Lung (tissue), 12 donors: ENCODE measurements around the gene ERICH2. TPM values are rescaled to one million over a fixed set of nuclear protein-coding genes. Genes with fewer than 3 reads are reported as not detected.

Experiments used
- ATAC-seq: fragments of 200-7000 bp; cut with Tn5 transposase; one replicate; pipeline ENCODE4 v1.9.1; 2020; ENCODE audit warnings: moderate number of reproducible peaks; ENCODE audit not compliant: insufficient read depth, low FRiP score
- DNase-seq, 3 donors: peaks; one replicate each; pipeline ENCODE4 v3.0.0-alpha.2; 2013 to 2017
- H3K27ac ChIP-seq, 2 donors: one replicate each; pipeline ENCODE4 v1.5.1; 2013; ENCODE audit warnings: mild to moderate bottlenecking in 2 of 2, moderate library complexity in 2 of 2, control low read depth in 1 of 2, inconsistent platforms in 1 of 2, low read depth in 1 of 2, low read length in 1 of 2
- H3K27me3 ChIP-seq, 3 donors: one replicate each; pipeline ENCODE4 v1.5.1; 2013; ENCODE audit warnings: low read length in 2 of 3; ENCODE audit not compliant: control insufficient read depth in 3 of 3, insufficient read depth in 3 of 3
- H3K36me3 ChIP-seq, 4 donors: one replicate each; pipeline ENCODE4 v1.5.1; 2013; ENCODE audit warnings: low read length in 4 of 4, mild to moderate bottlenecking in 1 of 4, moderate library complexity in 1 of 4; ENCODE audit not compliant: control insufficient read depth in 4 of 4, insufficient read depth in 4 of 4
- H3K4me1 ChIP-seq, 5 donors: one replicate each; pipeline ENCODE4 v1.5.1; 2013; ENCODE audit warnings: low read length in 5 of 5, mild to moderate bottlenecking in 2 of 5, moderate library complexity in 1 of 5; ENCODE audit not compliant: control insufficient read depth in 5 of 5, insufficient read depth in 5 of 5
- H3K4me3 ChIP-seq: one replicate; pipeline ENCODE4 v1.5.1; 2013; ENCODE audit warnings: mild to moderate bottlenecking, control low read depth, moderate library complexity
- H3K9ac ChIP-seq, 2 donors: one replicate each; pipeline ENCODE4 v1.5.1; 2013; ENCODE audit warnings: low read length in 2 of 2, control low read depth in 1 of 2; ENCODE audit not compliant: insufficient read depth in 1 of 2
- H3K9me3 ChIP-seq, 4 donors: one replicate each; pipeline ENCODE4 v1.5.1; 2013; ENCODE audit warnings: low read length in 3 of 4, mild to moderate bottlenecking in 1 of 4, moderate library complexity in 1 of 4; ENCODE audit not compliant: control insufficient read depth in 4 of 4, insufficient read depth in 3 of 4
- WGBS, 2 donors: extraction: QIAGEN DNeasy Blood & Tissue Kit; methylation state at CpG; one replicate each; pipeline ENCODE4 v1.1.7; 2013; 5-methylcytosine and 5-hydroxymethylcytosine counted together
- polyA plus RNA-seq, 2 donors: library from polyadenylated mRNA; stranded (reverse); fragments of 200-250 nt; gene quantifications; one replicate each; pipeline ENCODE4 v1.2.1, GENCODE V29; 2013
- total RNA-seq, 2 donors: library from RNA; depleted of rRNA in 1 of 2; stranded (reverse); fragments of >200 nt in 1 of 2; gene quantifications; one replicate each; pipeline ENCODE4 v1.2.1, GENCODE V29; 2014 to 2021
- TF ChIP-seq, protein P1 (sequence below): IDR thresholded peaks from 2 replicates; pipeline ENCODE4 v1.5.1; 2012; ENCODE audit warnings: mild to moderate bottlenecking; ENCODE audit errors: control extremely low read depth, extremely low read depth
- donor health status: control.
- donor health status: control.
- donor health status: Bipolar disorder and iron deficiency.
- donor health status: healthy.
- donor health status: DM: yes; HTN: yes; CAD: no.

Gene ERICH2
- total and polyA plus RNA-seq, 4 donors: 4.6 to 34.9 (median 11.3) TPM

DNA sequence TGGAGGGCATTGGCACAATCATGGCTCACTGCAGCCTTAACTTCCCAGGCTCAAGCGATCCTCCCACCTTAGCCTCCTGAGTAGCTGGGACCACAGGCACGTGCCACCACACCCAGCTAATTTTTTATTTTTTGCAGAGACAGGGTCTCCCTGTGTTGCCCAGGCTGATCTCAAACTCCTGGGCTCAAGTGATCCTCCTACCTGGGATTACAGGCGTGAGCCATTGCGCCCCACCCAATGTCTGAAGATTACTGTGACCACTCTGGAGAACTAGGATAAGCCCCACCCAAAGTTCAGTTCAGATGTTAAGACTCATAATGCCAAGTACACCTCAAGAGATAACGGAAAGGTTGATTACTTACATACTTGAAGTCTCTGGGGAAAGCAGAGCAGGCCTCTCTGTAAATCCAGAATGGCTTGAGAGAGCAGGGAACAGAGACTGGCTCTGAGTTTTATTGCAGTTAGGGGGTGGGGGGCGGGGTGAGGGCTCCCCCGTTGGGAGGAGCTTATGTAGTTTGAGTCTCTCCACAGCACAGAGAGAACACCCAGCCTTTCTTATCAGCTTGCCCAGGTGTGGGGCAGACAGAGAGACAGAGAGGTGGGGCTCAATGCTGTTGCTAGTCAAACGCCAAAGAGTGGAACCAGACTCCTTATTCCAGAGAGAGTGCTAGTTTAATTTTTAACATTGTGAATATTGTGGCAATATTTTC is 26.5 kb upstream of the ERICH2 start:
- ATAC-seq (peak; percentile 44), DNase-seq (no peak)

GRCh38 chr2:170744248-170745002 is 25.8 kb upstream of the ERICH2 start:
- WGBS, 2 donors: 43 to 51% methylated on average over 14 of the region's 14 CpGs
- TF ChIP-seq, protein P1, sequence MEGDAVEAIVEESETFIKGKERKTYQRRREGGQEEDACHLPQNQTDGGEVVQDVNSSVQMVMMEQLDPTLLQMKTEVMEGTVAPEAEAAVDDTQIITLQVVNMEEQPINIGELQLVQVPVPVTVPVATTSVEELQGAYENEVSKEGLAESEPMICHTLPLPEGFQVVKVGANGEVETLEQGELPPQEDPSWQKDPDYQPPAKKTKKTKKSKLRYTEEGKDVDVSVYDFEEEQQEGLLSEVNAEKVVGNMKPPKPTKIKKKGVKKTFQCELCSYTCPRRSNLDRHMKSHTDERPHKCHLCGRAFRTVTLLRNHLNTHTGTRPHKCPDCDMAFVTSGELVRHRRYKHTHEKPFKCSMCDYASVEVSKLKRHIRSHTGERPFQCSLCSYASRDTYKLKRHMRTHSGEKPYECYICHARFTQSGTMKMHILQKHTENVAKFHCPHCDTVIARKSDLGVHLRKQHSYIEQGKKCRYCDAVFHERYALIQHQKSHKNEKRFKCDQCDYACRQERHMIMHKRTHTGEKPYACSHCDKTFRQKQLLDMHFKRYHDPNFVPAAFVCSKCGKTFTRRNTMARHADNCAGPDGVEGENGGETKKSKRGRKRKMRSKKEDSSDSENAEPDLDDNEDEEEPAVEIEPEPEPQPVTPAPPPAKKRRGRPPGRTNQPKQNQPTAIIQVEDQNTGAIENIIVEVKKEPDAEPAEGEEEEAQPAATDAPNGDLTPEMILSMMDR: no peak
- Histone ChIP-seq H3K4me1 (peaks cover 0 to 9% (median 0%) of the 10 kb centered on the region in 5 donors), H3K36me3 (no peaks in the 10 kb centered on the region), H3K27me3 (no peaks in the 10 kb centered on the region), H3K27ac (peak overlapping the region in 1 of 2 donors; percentile 74), H3K4me3 (no peak overlapping the region), H3K9ac (no peak overlapping the region), H3K9me3 (no peaks in the 10 kb centered on the region)
- DNase-seq (peak in 1 of 3 donors; percentile 29), ATAC-seq (no peak)

More for the DNA sequence above, 26.5 kb upstream of the ERICH2 start:
- H3K4me1 ChIP-seq: peaks cover 0 to 9% (median 0%) of the 10 kb centered on the region in 5 donors
- H3K9me3 ChIP-seq: no peaks in the 10 kb centered on the region
- no peak overlapping the region for H3K9ac ChIP-seq
- H3K36me3 ChIP-seq: no peaks in the 10 kb centered on the region
- no peak overlapping the region for H3K4me3 ChIP-seq
- H3K27ac ChIP-seq: peak overlapping the region in 1 of 2 donors; percentile 75
- TF ChIP-seq, protein P1: no peak
- no peaks in the 10 kb centered on the region for H3K27me3 ChIP-seq
- WGBS, 2 donors: 50 to 71% methylated on average over 8 of the region's 8 CpGs

DNA sequence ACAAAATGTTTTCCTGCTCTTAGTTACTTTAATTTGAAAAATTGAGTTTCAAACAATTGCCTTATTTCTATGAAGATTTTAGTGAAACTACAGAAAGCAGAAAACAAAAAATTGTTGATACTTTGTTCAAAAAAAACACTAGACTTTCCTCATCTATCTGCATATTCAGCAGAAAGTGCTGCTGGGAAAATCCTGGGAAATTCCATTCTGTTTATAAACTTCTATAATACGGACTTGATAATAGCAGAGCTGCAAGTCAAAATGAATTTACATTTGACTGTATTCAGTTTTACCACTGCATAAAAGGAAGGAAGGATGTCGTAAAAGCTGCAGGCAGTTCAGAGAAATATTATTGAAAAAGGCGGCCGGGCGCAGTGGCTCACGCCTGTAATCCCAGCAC is 24.9 kb upstream of the ERICH2 start:
- TF ChIP-seq, protein P1: no peak
- no peak overlapping the region for H3K27ac ChIP-seq
- H3K9ac ChIP-seq: no peak overlapping the region
- no peaks in the 10 kb centered on the region for H3K36me3 ChIP-seq
- no peak for ATAC-seq
- WGBS, 2 donors: 17 to 42% methylated on average over 6 of the region's 6 CpGs
- H3K4me1 ChIP-seq: peaks cover 0 to 9% (median 0%) of the 10 kb centered on the region in 5 donors
- H3K27me3 ChIP-seq: no peaks in the 10 kb centered on the region
- no peak for DNase-seq
- H3K4me3 ChIP-seq: no peak overlapping the region
- no peaks in the 10 kb centered on the region for H3K9me3 ChIP-seq
